Psoas muscle (tissue), 8 donors: ENCODE measurements around the gene CELF1. TPM values are rescaled to one million over a fixed set of nuclear protein-coding genes. Genes with fewer than 3 reads are reported as not detected.
A peak's percentile ranks its signal among the peaks of the same experiment; 100 is the strongest.

Experiments
- ATAC-seq, 4 donors: fragments of 200-7000 bp; cut with Tn5 transposase; one replicate each; pipeline ENCODE4 v1.9.1; 2020; ENCODE audit warnings: moderate library complexity in 3 of 4, mild to moderate bottlenecking in 2 of 4
- DNase-seq, 2 donors: peaks; one replicate each; pipeline ENCODE4 v3.0.0-alpha.2; 2020
- H3K27ac ChIP-seq: fragments of 200-600 bp; one replicate; pipeline ENCODE4 v1.8.0; 2022
- H3K27me3 ChIP-seq, 3 donors: fragments of 200-600 bp in 1 of 3; one replicate each; pipeline versions ENCODE4 v1.6.1 to v1.8.0; 2013 to 2022; ENCODE audit warnings: low read length in 2 of 3, mild to moderate bottlenecking in 2 of 3, moderate library complexity in 1 of 3; ENCODE audit not compliant: insufficient read depth in 3 of 3
- H3K36me3 ChIP-seq, 2 donors: fragments of 200-600 bp in 1 of 2; one replicate each; pipeline versions ENCODE4 v1.6.1 to v1.8.0; 2013 to 2022; ENCODE audit warnings: low read depth in 1 of 2, mild to moderate bottlenecking in 1 of 2, moderate library complexity in 1 of 2; ENCODE audit not compliant: insufficient read depth in 1 of 2
- H3K4me1 ChIP-seq: fragments of 200-600 bp; one replicate; pipeline ENCODE4 v1.8.0; 2022
- H3K4me3 ChIP-seq: fragments of 200-600 bp; one replicate; pipeline ENCODE4 v1.8.0; 2022; ENCODE audit warnings: mild to moderate bottlenecking
- H3K9me3 ChIP-seq: fragments of 200-600 bp; one replicate; pipeline ENCODE4 v1.8.0; 2022
- WGBS, 3 donors: extraction: QIAGEN DNeasy Blood & Tissue Kit; methylation state at CpG; one replicate each; pipeline versions ENCODE4 v1.1.6 to v1.1.7; 2013; 5-methylcytosine and 5-hydroxymethylcytosine counted together
- intact Hi-C, 2 donors: fragments of 100-400 bp; cut with DNase I; formaldehyde crosslinking; loops; one replicate each; pipeline versions ENCODE4 v1.11.0 to v1.14.2; 2022
- polyA plus RNA-seq, 3 donors: library from polyadenylated mRNA; stranded (reverse); fragments of 200-250 nt; gene quantifications; one replicate each; pipeline ENCODE4 v1.2.3, GENCODE V29; 2013
- total RNA-seq, 4 donors: library from RNA; stranded (reverse); fragmentation: NEBNext Ultra II Directional in 2 of 4; extraction: Animal tissue kit (Norgen Biotek cat#: 25700) in 2 of 4; gene quantifications; one replicate each; pipeline versions ENCODE4 v1.2.1 to v1.2.4, GENCODE V29; 2021 to 2023
- TF ChIP-seq, protein P1 (sequence below): fragments of 200-600 bp; IDR thresholded peaks from one replicate; pipeline ENCODE4 v1.8.0; 2022; ENCODE audit warnings: antibody characterized with exemption
- donor health status: healthy with polysubstance abuse.
- donor health status: DM: no; HTN: no; CAD: no; lungs with moderate emphysema.
- donor health status: Bipolar disorder and iron deficiency.
- donor health status: healthy.
- donor health status: DM: yes; HTN: yes; CAD: no.
- donor health status: DM: no; HTN: no; CAD: no.
- donor health status: DM: no; HTN: no; CAD: no.
- donor health status: DM: yes; HTN: yes; CAD: no.

The CELF1 gene
- total and polyA plus RNA-seq, 7 donors, result 40.1 to 193 (median 112) TPM

DNA sequence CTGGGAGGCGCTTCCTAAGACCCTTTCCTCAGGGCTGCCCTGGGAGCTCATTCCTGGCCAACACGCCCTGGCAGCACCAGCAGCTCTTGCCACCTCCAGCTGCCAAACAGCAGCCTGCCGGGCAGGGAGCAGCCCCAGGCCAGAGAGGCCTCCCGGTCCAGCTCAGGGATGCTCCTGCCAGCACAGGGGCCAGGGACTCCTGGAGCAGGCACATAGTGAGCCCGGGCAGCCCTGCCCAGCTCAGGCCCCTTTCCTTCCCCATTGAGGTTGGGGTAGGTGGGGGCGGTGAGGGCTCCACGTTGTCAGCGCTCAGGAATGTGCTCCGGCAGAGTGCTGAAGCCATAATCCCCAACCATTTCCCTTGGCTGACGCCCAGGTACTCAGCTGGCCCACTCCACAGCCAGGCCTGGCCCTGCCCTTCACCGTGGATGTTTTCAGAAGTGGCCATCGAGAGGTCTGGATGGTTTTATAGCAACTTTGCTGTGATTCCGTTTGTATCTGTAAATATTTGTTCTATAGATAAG is 136.9 kb downstream of the CELF1 start:
- Histone ChIP-seq H3K36me3 (peaks cover 17 to 78% of the 10 kb centered on the region in 2 donors), H3K27me3 (no peaks in the 10 kb centered on the region), H3K4me1 (peaks cover 24% of the 10 kb centered on the region), H3K9me3 (no peaks in the 10 kb centered on the region), H3K4me3 (peak overlapping the region; percentile 29), H3K27ac (peak overlapping the region; percentile 89)
- DNase-seq (peak; percentile 90 to 95), ATAC-seq (peak; percentile 84 to 88 (median 88))
- intact Hi-C loops, result no loop called here
- WGBS, 3 donors, result 5 to 9% (median 9%) methylated on average over 13 of the region's 13 CpGs
- TF ChIP-seq, protein P1, sequence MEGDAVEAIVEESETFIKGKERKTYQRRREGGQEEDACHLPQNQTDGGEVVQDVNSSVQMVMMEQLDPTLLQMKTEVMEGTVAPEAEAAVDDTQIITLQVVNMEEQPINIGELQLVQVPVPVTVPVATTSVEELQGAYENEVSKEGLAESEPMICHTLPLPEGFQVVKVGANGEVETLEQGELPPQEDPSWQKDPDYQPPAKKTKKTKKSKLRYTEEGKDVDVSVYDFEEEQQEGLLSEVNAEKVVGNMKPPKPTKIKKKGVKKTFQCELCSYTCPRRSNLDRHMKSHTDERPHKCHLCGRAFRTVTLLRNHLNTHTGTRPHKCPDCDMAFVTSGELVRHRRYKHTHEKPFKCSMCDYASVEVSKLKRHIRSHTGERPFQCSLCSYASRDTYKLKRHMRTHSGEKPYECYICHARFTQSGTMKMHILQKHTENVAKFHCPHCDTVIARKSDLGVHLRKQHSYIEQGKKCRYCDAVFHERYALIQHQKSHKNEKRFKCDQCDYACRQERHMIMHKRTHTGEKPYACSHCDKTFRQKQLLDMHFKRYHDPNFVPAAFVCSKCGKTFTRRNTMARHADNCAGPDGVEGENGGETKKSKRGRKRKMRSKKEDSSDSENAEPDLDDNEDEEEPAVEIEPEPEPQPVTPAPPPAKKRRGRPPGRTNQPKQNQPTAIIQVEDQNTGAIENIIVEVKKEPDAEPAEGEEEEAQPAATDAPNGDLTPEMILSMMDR, result no peak

Other genes starting within 250 kb of the CELF1 start
- gene MYBPC3, start 200.4 kb downstream of the CELF1 start, total RNA-seq, result 1 to 10 TPM in 1 of 4 donors, under 1 TPM in 3; 0.44 to 1.3 (median 0.69) TPM
- under 1 TPM; 0.01 to 0.13 (median 0.07) TPM for gene MYBPC3, start 200.4 kb downstream of the CELF1 start, polyA plus RNA-seq
- gene SPI1, start 174.6 kb downstream of the CELF1 start, total RNA-seq, result 1 to 10 TPM; 3.6 to 8.3 (median 5.6) TPM
- gene SPI1, start 174.6 kb downstream of the CELF1 start, polyA plus RNA-seq, result 1 to 10 TPM; 1.6 to 3.5 (median 3.1) TPM
- gene SLC39A13, start 144.5 kb downstream of the CELF1 start, total RNA-seq, result 10 to 100 TPM; 14.7 to 26.9 (median 19.9) TPM
- 10 to 100 TPM; 27.0 to 35.3 (median 29.1) TPM for gene SLC39A13, start 144.5 kb downstream of the CELF1 start, polyA plus RNA-seq
- 100 to 1,000 TPM; 141 to 255 (median 191) TPM for gene PSMC3, start 126.7 kb downstream of the CELF1 start, total RNA-seq
- gene PSMC3, start 126.7 kb downstream of the CELF1 start, polyA plus RNA-seq, result 100 to 1,000 TPM; 300 to 346 (median 316) TPM
- 10 to 100 TPM; 47.5 to 90.6 (median 59.5) TPM for gene RAPSN, start 104.0 kb downstream of the CELF1 start, total RNA-seq
- 10 to 100 TPM; 37.6 to 79.3 (median 50.0) TPM for gene RAPSN, start 104.0 kb downstream of the CELF1 start, polyA plus RNA-seq
- 10 to 100 TPM; 20.9 to 37.8 (median 27.0) TPM for gene PTPMT1, start 12.5 kb upstream of the CELF1 start, total RNA-seq
- gene PTPMT1, start 12.5 kb upstream of the CELF1 start, polyA plus RNA-seq, result 10 to 100 TPM; 34.5 to 40.3 (median 38.7) TPM
- gene KBTBD4, start 25.8 kb upstream of the CELF1 start, total RNA-seq, result 10 to 100 TPM; 14.4 to 19.7 (median 17.2) TPM
- gene KBTBD4, start 25.8 kb upstream of the CELF1 start, polyA plus RNA-seq, result 10 to 100 TPM; 12.0 to 23.1 (median 19.1) TPM
- gene NDUFS3, start 25.9 kb upstream of the CELF1 start, total RNA-seq, result 100 to 1,000 TPM; 160 to 285 (median 188) TPM
- 100 to 1,000 TPM; 225 to 528 (median 317) TPM for gene NDUFS3, start 25.9 kb upstream of the CELF1 start, polyA plus RNA-seq
- under 1 TPM in 2 of 4 donors, not detected in 2; 0.15 to 0.26 TPM for gene FAM180B, start 33.5 kb upstream of the CELF1 start, total RNA-seq
- under 1 TPM; 0.04 to 0.51 (median 0.08) TPM for gene FAM180B, start 33.5 kb upstream of the CELF1 start, polyA plus RNA-seq
- gene C1QTNF4, start 41.3 kb upstream of the CELF1 start, total RNA-seq, result under 1 TPM in 3 of 4 donors, not detected in 1; 0.27 to 0.42 (median 0.39) TPM
- gene C1QTNF4, start 41.3 kb upstream of the CELF1 start, polyA plus RNA-seq, result under 1 TPM; 0.19 to 0.70 (median 0.20) TPM
- gene MTCH2, start 89.4 kb upstream of the CELF1 start, total RNA-seq, result 100 to 1,000 TPM in 2 of 4 donors, 10 to 100 TPM in 2; 75.2 to 147 (median 100) TPM
- 100 to 1,000 TPM in 2 of 3 donors, 10 to 100 TPM in 1; 85.4 to 152 (median 108) TPM for gene MTCH2, start 89.4 kb upstream of the CELF1 start, polyA plus RNA-seq
- under 1 TPM in 3 of 4 donors, not detected in 1; 0.15 to 0.76 (median 0.22) TPM for gene AGBL2, start 162.2 kb upstream of the CELF1 start, total RNA-seq
- gene AGBL2, start 162.2 kb upstream of the CELF1 start, polyA plus RNA-seq, result under 1 TPM in 2 of 3 donors, not detected in 1; 0.04 to 0.10 TPM
- gene FNBP4, start 214.2 kb upstream of the CELF1 start, total RNA-seq, result 10 to 100 TPM; 27.1 to 40.5 (median 33.9) TPM
- 10 to 100 TPM; 14.9 to 58.8 (median 35.3) TPM for gene FNBP4, start 214.2 kb upstream of the CELF1 start, polyA plus RNA-seq